CD14-positive monocyte (primary cell): Measurements from ENCODE around the gene FAM83G. TPM values are rescaled to one million over a fixed set of nuclear protein-coding genes. Genes with fewer than 3 reads are reported as not detected.

ENCODE experiments used
- DNase-seq, 3 donors: peaks; one replicate each; pipeline ENCODE4 v3.0.0-alpha.2; 2011 to 2022
- H2AFZ ChIP-seq: 2 replicates; pipeline ENCODE4 v1.6.0; 2012; ENCODE audit warnings: mild to moderate bottlenecking, low read depth, low read length, inconsistent platforms; ENCODE audit not compliant: insufficient read depth, poor library complexity, severe bottlenecking
- H3K27ac ChIP-seq, 2 donors: 1 replicate in 1 of 2; 2 replicates in 1 of 2; pipeline ENCODE4 v1.5.1; 2012 to 2013; ENCODE audit warnings: low read length in 2 of 2, control low read depth in 1 of 2, inconsistent platforms in 1 of 2, low read depth in 1 of 2, mild to moderate bottlenecking in 1 of 2
- H3K27me3 ChIP-seq, 2 donors: one replicate each; pipeline versions ENCODE4 v1.6.0 to v1.6.1; 2011 to 2013; ENCODE audit warnings: low read length in 2 of 2; ENCODE audit not compliant: control insufficient read depth in 2 of 2, insufficient read depth in 2 of 2
- H3K36me3 ChIP-seq, 2 donors: replicated peaks in 1 of 2; 1 replicate in 1 of 2; 2 replicates in 1 of 2; pipeline versions ENCODE4 v1.5.1 to v1.6.1; 2012 to 2013; ENCODE audit warnings: low read length in 2 of 2, control low read depth in 1 of 2, inconsistent platforms in 1 of 2, mild to moderate bottlenecking in 1 of 2; ENCODE audit not compliant: insufficient read depth in 2 of 2, control insufficient read depth in 1 of 2
- H3K4me1 ChIP-seq, 2 donors: 1 replicate in 1 of 2; 2 replicates in 1 of 2; pipeline versions ENCODE4 v1.5.1 to v1.6.1; 2012 to 2013; ENCODE audit warnings: low read length in 2 of 2, control low read depth in 1 of 2, inconsistent platforms in 1 of 2, mild to moderate bottlenecking in 1 of 2, moderate library complexity in 1 of 2; ENCODE audit not compliant: insufficient read depth in 2 of 2, control insufficient read depth in 1 of 2
- H3K4me2 ChIP-seq: replicated peaks from 2 replicates; pipeline ENCODE3; 2012; ENCODE audit warnings: low read length, moderate library complexity, mild to moderate bottlenecking; ENCODE audit not compliant: poor library complexity, severe bottlenecking; ENCODE audit errors: extremely low read depth
- H3K4me3 ChIP-seq, 3 experiments: fragments of 200-600 bp in 1 of 3; sonication (generic) in 1 of 3; replicated peaks in 1 of 3; 1 replicate in 2 of 3; 2 replicates in 1 of 3; pipeline ENCODE4 v1.5.1; 2011 to 2013; ENCODE audit warnings: low read length in 3 of 3, mild to moderate bottlenecking in 3 of 3, control low read depth in 2 of 3, low read depth in 2 of 3, inconsistent platforms in 1 of 3, moderate library complexity in 1 of 3
- H3K79me2 ChIP-seq: 2 replicates; pipeline ENCODE4 v1.6.0; 2012; ENCODE audit warnings: mild to moderate bottlenecking, control low read depth, inconsistent platforms, low read length, moderate library complexity; ENCODE audit not compliant: insufficient read depth
- H3K9ac ChIP-seq: 2 replicates; pipeline ENCODE4 v1.6.0; 2017; ENCODE audit warnings: low read length, mild to moderate bottlenecking; ENCODE audit not compliant: insufficient read depth, poor library complexity, severe bottlenecking
- H3K9me3 ChIP-seq, 2 donors: replicated peaks in 1 of 2; 1 replicate in 1 of 2; 2 replicates in 1 of 2; pipeline versions ENCODE4 v1.5.1 to v1.6.1; 2012 to 2013; ENCODE audit warnings: low read length in 2 of 2, control low read depth in 1 of 2; ENCODE audit not compliant: control insufficient read depth in 1 of 2, insufficient read depth in 1 of 2
- H4K20me1 ChIP-seq: 2 replicates; pipeline ENCODE4 v1.6.0; 2012; ENCODE audit warnings: mild to moderate bottlenecking, low read length, control low read depth, moderate library complexity; ENCODE audit not compliant: insufficient read depth
- H3K27ac Mint-ChIP-seq, 7 donors: one replicate each; pipeline ENCODE4 v1.8.0; 2020; ENCODE audit warnings: mild to moderate bottlenecking in 7 of 7, mixed read lengths in 7 of 7, moderate library complexity in 6 of 7, inconsistent platforms in 2 of 7
- H3K27me3 Mint-ChIP-seq, 3 donors: one replicate each; pipeline ENCODE4 v1.8.0; 2021 to 2022; ENCODE audit warnings: low read depth in 3 of 3, mild to moderate bottlenecking in 3 of 3, mixed read lengths in 3 of 3, moderate library complexity in 3 of 3, inconsistent platforms in 1 of 3
- H3K36me3 Mint-ChIP-seq, 2 donors: one replicate each; pipeline ENCODE4 v1.8.0; 2020; ENCODE audit warnings: mixed read lengths in 2 of 2, inconsistent platforms in 1 of 2, mild to moderate bottlenecking in 1 of 2
- H3K4me1 Mint-ChIP-seq: one replicate; pipeline ENCODE4 v1.8.0; 2020; ENCODE audit warnings: mild to moderate bottlenecking, mixed read lengths
- H3K4me3 Mint-ChIP-seq, 2 donors: one replicate each; pipeline ENCODE4 v1.8.0; 2020; ENCODE audit warnings: mild to moderate bottlenecking in 2 of 2, mixed read lengths in 2 of 2, moderate library complexity in 1 of 2
- H3K9me3 Mint-ChIP-seq, 7 donors: one replicate each; pipeline ENCODE4 v1.8.0; 2020 to 2022; ENCODE audit warnings: mixed read lengths in 7 of 7, mild to moderate bottlenecking in 6 of 7, moderate library complexity in 6 of 7, inconsistent platforms in 2 of 7
- WGBS: methylation state at CpG from one replicate; pipeline ENCODE4 v1.1.5; 2013; ENCODE audit warnings: missing lambda C conversion rate; ENCODE audit not compliant: insufficient coverage; 5-methylcytosine and 5-hydroxymethylcytosine counted together
- intact Hi-C, 2 donors: fragments of 100-400 bp; cut with micrococcal nuclease; formaldehyde crosslinking; loops; one replicate each; pipeline versions ENCODE4 v1.15.0 to v1.15.1; 2023
- polyA plus RNA-seq, 3 donors: library from polyadenylated mRNA; depleted of rRNA in 1 of 3; unstranded in 2 of 3; stranded (reverse) in 1 of 3; fragments of 300-500 nt in 2 of 3; fragments of >200 nt in 1 of 3; fragmentation: Illumina TruSeq in 2 of 3; gene quantifications; 1 replicate in 2 of 3; 2 replicates in 1 of 3; pipeline ENCODE4 v1.2.3, GENCODE V29; 2012 to 2021
- TF ChIP-seq, protein P1 (sequence below): fragments of 200-600 bp; IDR thresholded peaks from one replicate; pipeline ENCODE4 v1.8.0; 2022; ENCODE audit warnings: antibody characterized with exemption, mild to moderate bottlenecking

FAM83G gene
- polyA plus RNA-seq, 3 donors, result 0.04 to 0.17 (median 0.08) TPM

- no peak overlapping the region for H3K4me3 Mint-ChIP-seq
- H3K27me3 Mint-ChIP-seq, result peaks cover 0 to 1% (median 0%) of the 10 kb centered on the region in 3 donors
- Histone ChIP-seq H3K4me3 (no peak overlapping the region), H4K20me1 (no peaks in the 10 kb centered on the region), H3K27me3 (no peaks in the 10 kb centered on the region), H3K9ac (no peak overlapping the region), H3K79me2 (no peaks in the 10 kb centered on the region), H3K4me2 (peak overlapping the region; percentile 9), H3K36me3 (peaks cover 21 to 49% of the 10 kb centered on the region in 2 donors), H3K4me1 (peaks cover 7 to 8% of the 10 kb centered on the region in 2 donors), H3K27ac (peak overlapping the region in 1 of 2 donors; percentile 29), H3K9me3 (no peaks in the 10 kb centered on the region), H2AFZ (no peak overlapping the region)
- peaks cover 21% of the 10 kb centered on the region for H3K4me1 Mint-ChIP-seq
- H3K36me3 Mint-ChIP-seq, result peaks cover 35 to 45% of the 10 kb centered on the region in 2 donors
- 60% methylated on average over 1 of the region's 4 CpGs for WGBS
- TF ChIP-seq, protein P1, sequence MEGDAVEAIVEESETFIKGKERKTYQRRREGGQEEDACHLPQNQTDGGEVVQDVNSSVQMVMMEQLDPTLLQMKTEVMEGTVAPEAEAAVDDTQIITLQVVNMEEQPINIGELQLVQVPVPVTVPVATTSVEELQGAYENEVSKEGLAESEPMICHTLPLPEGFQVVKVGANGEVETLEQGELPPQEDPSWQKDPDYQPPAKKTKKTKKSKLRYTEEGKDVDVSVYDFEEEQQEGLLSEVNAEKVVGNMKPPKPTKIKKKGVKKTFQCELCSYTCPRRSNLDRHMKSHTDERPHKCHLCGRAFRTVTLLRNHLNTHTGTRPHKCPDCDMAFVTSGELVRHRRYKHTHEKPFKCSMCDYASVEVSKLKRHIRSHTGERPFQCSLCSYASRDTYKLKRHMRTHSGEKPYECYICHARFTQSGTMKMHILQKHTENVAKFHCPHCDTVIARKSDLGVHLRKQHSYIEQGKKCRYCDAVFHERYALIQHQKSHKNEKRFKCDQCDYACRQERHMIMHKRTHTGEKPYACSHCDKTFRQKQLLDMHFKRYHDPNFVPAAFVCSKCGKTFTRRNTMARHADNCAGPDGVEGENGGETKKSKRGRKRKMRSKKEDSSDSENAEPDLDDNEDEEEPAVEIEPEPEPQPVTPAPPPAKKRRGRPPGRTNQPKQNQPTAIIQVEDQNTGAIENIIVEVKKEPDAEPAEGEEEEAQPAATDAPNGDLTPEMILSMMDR, result no peak
- intact Hi-C loops, result no loop called here
- no peaks in the 10 kb centered on the region for H3K9me3 Mint-ChIP-seq
- peak overlapping the region in 4 of 7 donors; percentile 30 to 80 (median 64) for H3K27ac Mint-ChIP-seq
- peak; percentile 36 to 73 (median 48) for DNase-seq
Measured at GRCh38 chr17:18921912-18922451, 82.6 kb downstream of the FAM83G start.

DNA sequence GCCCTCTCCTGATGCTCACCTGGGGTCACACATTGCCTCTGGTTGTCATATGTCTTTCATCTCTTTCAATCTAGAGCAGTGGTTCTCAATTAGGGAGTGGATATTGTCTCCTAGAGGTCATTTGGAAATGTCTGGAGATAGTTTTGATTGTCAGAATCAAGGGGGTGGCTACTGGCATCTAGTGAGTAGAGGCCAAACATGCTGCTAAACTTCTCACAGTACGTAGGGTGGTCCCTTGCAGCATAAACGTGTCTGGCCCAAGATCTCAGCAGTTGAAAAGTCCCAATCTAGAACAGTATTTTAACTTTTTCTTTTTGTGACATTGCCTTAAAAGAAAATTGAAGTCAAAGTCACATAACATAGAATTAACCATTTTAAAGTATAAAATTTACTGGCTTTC is 83.1 kb downstream of the FAM83G start:
- TF ChIP-seq, protein P1, result no peak
- no peak overlapping the region for H3K9ac ChIP-seq
- Mint-ChIP-seq H3K27me3 (no peaks in the 10 kb centered on the region), H3K4me1 (peaks cover 21% of the 10 kb centered on the region), H3K27ac (peak overlapping the region in 1 of 7 donors; percentile 30), H3K9me3 (no peaks in the 10 kb centered on the region), H3K4me3 (no peak overlapping the region), H3K36me3 (peaks cover 37 to 45% of the 10 kb centered on the region in 2 donors)
- 94% methylated on average over 2 of the region's 2 CpGs for WGBS
- H3K4me1 ChIP-seq, result peaks cover 7 to 8% of the 10 kb centered on the region in 2 donors
- no peak for DNase-seq
- no peaks in the 10 kb centered on the region for H3K79me2 ChIP-seq
- no peak overlapping the region for H3K4me3 ChIP-seq
- intact Hi-C loops, result no loop called here
- peaks cover 22 to 49% of the 10 kb centered on the region in 2 donors for H3K36me3 ChIP-seq
- peak overlapping the region in 1 of 2 donors; percentile 29 for H3K27ac ChIP-seq
- no peak overlapping the region for H2AFZ ChIP-seq
- H3K9me3 ChIP-seq, result no peaks in the 10 kb centered on the region
- no peak overlapping the region for H3K4me2 ChIP-seq
- H4K20me1 ChIP-seq, result no peaks in the 10 kb centered on the region
- H3K27me3 ChIP-seq, result no peaks in the 10 kb centered on the region
